Brain pericyte (primary cell): ENCODE results near the gene DNAJC4.

Source experiments
- DNase-seq: peaks from one replicate; pipeline ENCODE4 v3.0.0-alpha.2; 2012; ENCODE audit warnings: low read depth, low spot score

The DNAJC4 gene

DNA sequence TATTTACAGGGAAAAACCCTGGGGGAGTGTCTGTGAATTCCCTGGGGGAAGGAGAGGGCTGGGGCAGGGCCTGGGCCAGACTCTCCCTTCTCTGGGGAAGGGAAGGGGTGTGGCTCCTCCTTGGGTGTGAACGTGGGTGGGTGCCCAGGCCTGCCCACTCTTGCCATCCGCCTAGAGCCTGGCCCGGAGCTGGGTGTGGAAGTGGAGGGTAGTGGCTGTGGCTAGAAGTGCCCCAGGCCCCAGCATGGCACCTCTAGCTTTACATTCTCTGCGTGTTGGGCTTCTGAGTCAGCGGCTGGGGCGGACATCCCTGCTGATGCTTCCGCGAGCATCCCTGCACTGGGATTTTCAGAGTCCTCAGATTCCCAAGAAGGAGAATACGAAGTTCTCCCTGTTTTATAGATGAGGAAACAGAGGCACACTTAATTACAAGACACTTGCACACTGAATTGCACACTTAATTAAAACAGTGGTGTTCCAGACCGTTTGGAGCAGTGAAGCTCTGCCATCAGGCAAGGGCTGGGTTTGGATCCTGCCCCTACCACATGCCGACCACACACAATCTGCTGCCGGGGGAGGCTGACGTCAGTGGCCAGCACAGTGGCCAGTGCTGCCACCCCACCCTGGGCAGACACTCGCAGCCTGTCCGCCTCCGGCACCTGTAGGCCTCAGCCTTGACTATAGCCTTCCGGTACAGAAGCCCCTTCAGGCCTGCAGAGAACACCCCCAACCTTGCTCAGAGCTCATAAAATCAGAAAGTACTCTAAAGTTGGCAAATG, 46.5 kb downstream of the DNAJC4 start:
- no peak for DNase-seq

DNA sequence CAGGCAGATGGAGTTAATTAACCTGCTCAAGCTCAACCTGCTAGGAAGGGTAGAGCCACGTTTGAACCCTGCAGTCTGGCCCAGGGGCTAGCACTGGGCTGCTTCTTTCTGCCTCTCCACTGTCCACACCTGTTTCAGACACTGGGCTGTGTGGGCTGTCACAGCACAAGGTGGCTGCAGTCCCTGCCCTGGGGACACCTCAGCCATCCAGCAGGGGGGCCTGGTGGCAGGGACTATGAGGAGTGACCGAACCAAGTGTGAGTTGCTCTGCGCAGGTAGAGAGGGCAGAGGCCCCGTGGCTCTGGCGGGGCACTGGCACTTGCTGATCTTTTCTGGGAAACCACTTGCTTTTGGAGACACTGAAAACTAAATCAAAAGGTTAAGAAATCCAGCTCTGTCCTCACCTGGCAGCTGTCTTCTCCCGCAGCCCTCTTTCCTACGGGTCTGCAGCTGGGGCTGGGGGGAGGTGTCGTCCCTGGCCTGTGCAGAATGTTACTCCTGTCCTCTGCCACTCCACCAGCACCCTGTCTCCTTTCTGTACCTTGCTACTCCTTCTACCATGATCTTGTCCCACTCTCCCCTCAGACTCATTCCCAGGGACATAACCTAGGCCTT, 48.3 kb downstream of the DNAJC4 start:
- no peak for DNase-seq

- DNase-seq: no peak
Observed at GRCh38 chr11:64281957-64282770, 51.8 kb downstream of the DNAJC4 start.

- DNase-seq: no peak
Observed at GRCh38 chr11:64283092-64283491, 52.7 kb downstream of the DNAJC4 start.
